Transverse colon (tissue), 4 donors: Measurements from ENCODE around the gene IL1RN. TPM values are rescaled to one million over a fixed set of nuclear protein-coding genes. Genes with fewer than 3 reads are reported as not detected.

Experiments used
- DNase-seq: peaks from one replicate; pipeline ENCODE4 v3.0.0-alpha.2; 2019
- H3K27ac ChIP-seq, 4 donors: fragments of 200-600 bp; sonication (generic); 2 replicates each; pipeline ENCODE4 v1.5.1; 2016 to 2018; ENCODE audit warnings: inconsistent platforms in 4 of 4
- H3K27me3 ChIP-seq: fragments of 200-600 bp; sonication (generic); 2 replicates; pipeline ENCODE4 v1.5.1; 2017; ENCODE audit warnings: inconsistent platforms
- H3K36me3 ChIP-seq, 4 donors: fragments of 200-600 bp; sonication (generic); 2 replicates each; pipeline ENCODE4 v1.5.1; 2017 to 2019; ENCODE audit warnings: inconsistent platforms in 4 of 4
- H3K4me1 ChIP-seq, 4 donors: fragments of 200-600 bp; sonication (generic); 2 replicates each; pipeline ENCODE4 v1.5.1; 2017 to 2020; ENCODE audit warnings: inconsistent platforms in 4 of 4
- H3K4me3 ChIP-seq, 4 donors: fragments of 200-600 bp; sonication (generic); 1 replicate in 1 of 4; 2 replicates in 3 of 4; pipeline versions ENCODE4 v1.5.1 to v1.6.1; 2017 to 2019; ENCODE audit warnings: inconsistent platforms in 4 of 4
- H3K9me3 ChIP-seq, 2 donors: fragments of 200-600 bp; sonication (generic); 2 replicates each; pipeline ENCODE4 v1.5.1; 2017 to 2019; ENCODE audit warnings: inconsistent platforms in 2 of 2
- CTCF ChIP-seq, 5 experiments: fragments of 200-600 bp in 3 of 5; fragments of 450-650 bp in 2 of 5; sonication (generic) in 3 of 5; IDR thresholded peaks; 1 replicate in 2 of 5; 2 replicates in 3 of 5; pipeline ENCODE4 v1.5.1; 2016 to 2017; ENCODE audit warnings: antibody characterized with exemption in 5 of 5, inconsistent platforms in 3 of 5, mild to moderate bottlenecking in 2 of 5, moderate library complexity in 1 of 5
- EP300 ChIP-seq: sonication (generic); formaldehyde crosslinking; IDR thresholded peaks from one replicate; pipeline ENCODE4 v1.6.1; 2017; ENCODE audit warnings: antibody characterized with exemption, low read depth
- POLR2A ChIP-seq: fragments of 450-650 bp; IDR thresholded peaks from one replicate; pipeline ENCODE4 v1.6.1; 2016; ENCODE audit warnings: antibody characterized with exemption, mild to moderate bottlenecking, moderate library complexity
- POLR2AphosphoS5 ChIP-seq, 3 donors: sonication (generic); formaldehyde crosslinking; IDR thresholded peaks; one replicate each; pipeline ENCODE4 v1.6.1; 2016; ENCODE audit warnings: antibody characterized with exemption in 3 of 3
- WGBS, 2 donors: methylation state at CpG; one replicate each; pipeline ENCODE4 v1.1.5; 2018; ENCODE audit warnings: low coverage in 1 of 2; 5-methylcytosine and 5-hydroxymethylcytosine counted together
- in situ Hi-C, 4 donors: fragments of 200-750 bp; cut with MboI; loops; one replicate each; pipeline versions ENCODE4 v1.15.0 to v1.15.1; 2017; ENCODE audit warnings: low sequenced_read_pairs in 3 of 4, low pct_ligation_motif_present in 1 of 4, low pct_unique_long_range_greater_than_20kb in 1 of 4
- intact Hi-C: fragments of 100-400 bp; cut with DNase I; formaldehyde crosslinking; loops from one replicate; pipeline ENCODE4 v1.15.1; 2023; ENCODE audit warnings: low total_unique reads
- total RNA-seq, 4 donors: library from RNA; depleted of rRNA; stranded (reverse); fragments of >200 nt; gene quantifications; one replicate each; pipeline ENCODE4 v1.1.0, GENCODE V29; 2016

The IL1RN gene
- total RNA-seq, 4 donors from 2014 or later = 0.40 to 31.8 (median 5.5) TPM

- H3K27ac ChIP-seq = no peak overlapping the region
- TF ChIP-seq CTCF (IDR thresholded peaks at IDR 0.05) (no peak), EP300 (no peak), POLR2A (no peak), POLR2AphosphoS5 (IDR thresholded peaks at IDR 0.05) (no peak)
- in situ Hi-C loops = no loop called here
- WGBS, 2 donors = 94 to 95% methylated on average over 2 to 3 of the region's 3 CpGs
- H3K36me3 ChIP-seq = no peaks in the 10 kb centered on the region
- no peaks in the 10 kb centered on the region for H3K27me3 ChIP-seq
- DNase-seq = no peak
- intact Hi-C loops = no loop called here
- no peak overlapping the region for H3K4me3 ChIP-seq
- no peaks in the 10 kb centered on the region for H3K9me3 ChIP-seq
- H3K4me1 ChIP-seq = peaks cover 0 to 36% (median 7%) of the 10 kb centered on the region in 4 donors
Observed at GRCh38 chr2:113169586-113169985, 42.2 kb downstream of the IL1RN start.

GRCh38 chr2:113171334-113172075 lies 44.1 kb downstream of the IL1RN start:
- no peaks in the 10 kb centered on the region for H3K9me3 ChIP-seq
- H3K27ac ChIP-seq = no peak overlapping the region
- intact Hi-C loops (no loop called here), in situ Hi-C loops (no loop called here)
- H3K27me3 ChIP-seq = no peaks in the 10 kb centered on the region
- no peak for DNase-seq
- no peaks in the 10 kb centered on the region for H3K36me3 ChIP-seq
- 92 to 96% methylated on average over 4 to 8 of the region's 8 CpGs for WGBS, 2 donors
- H3K4me1 ChIP-seq = peaks cover 0 to 20% (median 5%) of the 10 kb centered on the region in 4 donors
- no peak overlapping the region for H3K4me3 ChIP-seq
- TF ChIP-seq POLR2AphosphoS5 (IDR thresholded peaks at IDR 0.05) (no peak), CTCF (IDR thresholded peaks at IDR 0.05) (no peak), EP300 (no peak), POLR2A (no peak)

GRCh38 chr2:113172721-113173541 lies 45.5 kb downstream of the IL1RN start:
- Histone ChIP-seq H3K9me3 (no peaks in the 10 kb centered on the region), H3K4me1 (peaks cover 0 to 7% (median 0%) of the 10 kb centered on the region in 4 donors), H3K36me3 (no peaks in the 10 kb centered on the region), H3K27me3 (no peaks in the 10 kb centered on the region), H3K4me3 (no peak overlapping the region), H3K27ac (peak overlapping the region; percentile 44 to 82 (median 53))
- in situ Hi-C loops (no loop called here), intact Hi-C loops (no loop called here)
- TF ChIP-seq CTCF (IDR thresholded peaks at IDR 0.05) = no peak
- TF ChIP-seq POLR2A = no peak
- no peak for TF ChIP-seq POLR2AphosphoS5 (IDR thresholded peaks at IDR 0.05)
- TF ChIP-seq EP300 = no peak
- 91 to 100% methylated on average over 7 to 16 of the region's 16 CpGs for WGBS, 2 donors
- no peak for DNase-seq

GRCh38 chr2:113173542-113174375 lies 46.4 kb downstream of the IL1RN start, which contains the start of gene PSD4:
Gene PSD4 (plus strand): TSS chr2:113173971. CDS start chr2:113182457, 8,486 bp downstream.
- in situ Hi-C loops = no loop called here
- TF ChIP-seq POLR2A (peak; percentile 34), POLR2AphosphoS5 (IDR thresholded peaks at IDR 0.05) (peak in 2 of 3 donors; percentile 47 to 48), EP300 (no peak)
- peak within 1 kb of the TSS in 3 of 4 donors; percentile 6 to 38 (median 11) for H3K4me3 ChIP-seq
- 52 to 56% methylated on average over 2 to 14 of the region's 14 CpGs for WGBS, 2 donors
- H3K27me3 ChIP-seq = no peaks in the 10 kb centered on the region
- no peaks in the 10 kb centered on the region for H3K9me3 ChIP-seq
- no peaks in the 10 kb centered on the region for H3K36me3 ChIP-seq
- DNase-seq = peak; percentile 82
- H3K27ac ChIP-seq = peak within 1 kb of the TSS; percentile 44 to 82 (median 53)
- intact Hi-C loops = no loop called here
- peaks cover 0 to 5% (median 0%) of the 10 kb centered on the region in 4 donors for H3K4me1 ChIP-seq
